CD4-positive, alpha-beta T cell (primary cell): ENCODE data around the gene TTC9. TPM values are rescaled to one million over a fixed set of nuclear protein-coding genes. Genes with fewer than 3 reads are reported as not detected.

Source experiments
- ATAC-seq: fragments of 200-7000 bp; cut with Tn5 transposase; one replicate; pipeline ENCODE4 v1.10.0; 2022; ENCODE audit warnings: mild to moderate bottlenecking; ENCODE audit not compliant: poor library complexity
- CTCF ChIA-PET: fragments of 350-600 bp; sonication (Branson Sonifier 250); formaldehyde crosslinking; loops from one replicate; lab custom pipeline; 2021; ENCODE audit warnings: antibody characterized with exemption, inconsistent platforms; lab: Charles Lee
- POLR2A ChIA-PET: fragments of 350-600 bp; sonication (Branson Sonifier 250); formaldehyde crosslinking; loops from one replicate; lab custom pipeline; 2021; ENCODE audit warnings: antibody characterized with exemption, inconsistent platforms; lab: Charles Lee
- DNase-seq, 14 experiments: peaks; one replicate each; pipeline ENCODE4 v3.0.0-alpha.2; 2013 to 2020; ENCODE audit warnings: mixed read lengths in 2 of 14
- H3K27ac ChIP-seq, 2 donors: one replicate each; pipeline versions ENCODE4 v1.5.1 to v1.7.0; 2013; ENCODE audit warnings: low read length in 2 of 2, low read depth in 1 of 2, mild to moderate bottlenecking in 1 of 2
- H3K27me3 ChIP-seq, 2 experiments: 1 replicate in 1 of 2; 2 replicates in 1 of 2; pipeline versions ENCODE4 v1.6.1 to v1.7.0; 2013; ENCODE audit warnings: low read length in 2 of 2, control low read depth in 1 of 2, mild to moderate bottlenecking in 1 of 2, moderate library complexity in 1 of 2; ENCODE audit not compliant: insufficient read depth in 2 of 2, control insufficient read depth in 1 of 2
- H3K36me3 ChIP-seq: one replicate; pipeline ENCODE4 v1.6.1; 2013; ENCODE audit warnings: low read length, control low read depth; ENCODE audit not compliant: insufficient read depth
- H3K4me1 ChIP-seq: one replicate; pipeline ENCODE4 v1.6.1; 2013; ENCODE audit warnings: low read length, control low read depth; ENCODE audit not compliant: insufficient read depth
- H3K4me3 ChIP-seq: one replicate; pipeline ENCODE4 v1.5.1; 2013; ENCODE audit warnings: mild to moderate bottlenecking, low read length, moderate library complexity
- H3K9me3 ChIP-seq, 2 experiments: 1 replicate in 1 of 2; 2 replicates in 1 of 2; pipeline versions ENCODE4 v1.6.1 to v1.7.0; 2013; ENCODE audit warnings: low read length in 2 of 2, mild to moderate bottlenecking in 2 of 2, control low read depth in 1 of 2, moderate library complexity in 1 of 2; ENCODE audit not compliant: control insufficient read depth in 1 of 2, insufficient read depth in 1 of 2
- H3K27ac Mint-ChIP-seq: one replicate; pipeline ENCODE4 v1.8.0; 2020; ENCODE audit warnings: mixed read lengths
- H3K27me3 Mint-ChIP-seq: one replicate; pipeline ENCODE4 v1.8.0; 2021; ENCODE audit warnings: mixed read lengths
- H3K36me3 Mint-ChIP-seq: one replicate; pipeline ENCODE4 v1.8.0; 2021; ENCODE audit warnings: low read depth, mixed read lengths
- H3K4me1 Mint-ChIP-seq: one replicate; pipeline ENCODE4 v1.8.0; 2021; ENCODE audit warnings: low read depth, mixed read lengths
- H3K4me3 Mint-ChIP-seq: one replicate; pipeline ENCODE4 v1.8.0; 2020; ENCODE audit warnings: mild to moderate bottlenecking, mixed read lengths
- H3K9me3 Mint-ChIP-seq: one replicate; pipeline ENCODE4 v1.8.0; 2020; ENCODE audit warnings: mixed read lengths
- CTCF ChIP-seq: fragments of 200-600 bp; IDR thresholded peaks from one replicate; pipeline ENCODE4 v1.8.0; 2022; ENCODE audit warnings: antibody characterized with exemption, mild to moderate bottlenecking
- intact Hi-C, 2 experiments: fragments of 100-400 bp; cut with DNase I in 1 of 2; cut with micrococcal nuclease in 1 of 2; formaldehyde crosslinking; loops; one replicate each; pipeline versions ENCODE4 v1.15.1 to v1.9.0; 2023 to 2025; cut with DNase I, micrococcal nuclease
- total RNA-seq, 174 experiments: library from RNA in 2 of 174; stranded (reverse) in 2 of 174; gene quantifications; one replicate each; pipeline ENCODE4 v1.2.3 and lab custom pipeline; 2021 to 2026

The TTC9 gene
- total RNA-seq, 2 experiments from 2014 or later, result 6.8 to 7.0 TPM

GRCh38 chr14:70685474-70686197 lies 43.9 kb downstream of the TTC9 start:
- Histone ChIP-seq H3K9me3 (no peaks in the 10 kb centered on the region), H3K27me3 (no peaks in the 10 kb centered on the region), H3K27ac (no peak overlapping the region), H3K4me1 (no peaks in the 10 kb centered on the region), H3K4me3 (no peak overlapping the region), H3K36me3 (no peaks in the 10 kb centered on the region)
- no peaks in the 10 kb centered on the region for H3K36me3 Mint-ChIP-seq
- ATAC-seq (no peak), DNase-seq (no peak)
- no peaks in the 10 kb centered on the region for H3K9me3 Mint-ChIP-seq
- no peak overlapping the region for H3K4me3 Mint-ChIP-seq
- no peak overlapping the region for H3K27ac Mint-ChIP-seq
- no peaks in the 10 kb centered on the region for H3K4me1 Mint-ChIP-seq
- ChIA-PET CTCF (no interaction called here), POLR2A (no interaction called here)
- no peaks in the 10 kb centered on the region for H3K27me3 Mint-ChIP-seq
- TF ChIP-seq CTCF, result no peak
- intact Hi-C loops, result no loop called here

- ATAC-seq, result no peak
- Histone ChIP-seq H3K27ac (no peak overlapping the region), H3K36me3 (no peaks in the 10 kb centered on the region), H3K27me3 (no peaks in the 10 kb centered on the region), H3K4me1 (no peaks in the 10 kb centered on the region), H3K9me3 (no peaks in the 10 kb centered on the region), H3K4me3 (no peak overlapping the region)
- no peaks in the 10 kb centered on the region for H3K9me3 Mint-ChIP-seq
- H3K36me3 Mint-ChIP-seq, result no peaks in the 10 kb centered on the region
- no peaks in the 10 kb centered on the region for H3K4me1 Mint-ChIP-seq
- H3K27me3 Mint-ChIP-seq, result no peaks in the 10 kb centered on the region
- ChIA-PET CTCF (no interaction called here), POLR2A (no interaction called here)
- H3K27ac Mint-ChIP-seq, result no peak overlapping the region
- intact Hi-C loops, result no loop called here
- H3K4me3 Mint-ChIP-seq, result no peak overlapping the region
- TF ChIP-seq CTCF, result no peak
- DNase-seq, result peak in 2 of 14 experiments; percentile 52 to 61
Measured at GRCh38 chr14:70692210-70692609, 50.5 kb downstream of the TTC9 start.

GRCh38 chr14:70696026-70696425 lies 54.3 kb downstream of the TTC9 start:
- no peak for ATAC-seq
- Histone ChIP-seq H3K4me3 (no peak overlapping the region), H3K4me1 (no peaks in the 10 kb centered on the region), H3K36me3 (no peaks in the 10 kb centered on the region), H3K27ac (no peak overlapping the region), H3K9me3 (no peaks in the 10 kb centered on the region), H3K27me3 (no peaks in the 10 kb centered on the region)
- Mint-ChIP-seq H3K27me3 (no peaks in the 10 kb centered on the region), H3K4me1 (no peaks in the 10 kb centered on the region), H3K27ac (no peak overlapping the region), H3K4me3 (no peak overlapping the region), H3K9me3 (no peaks in the 10 kb centered on the region), H3K36me3 (no peaks in the 10 kb centered on the region)
- TF ChIP-seq CTCF, result no peak
- intact Hi-C loops, result no loop called here
- DNase-seq, result no peak
- ChIA-PET CTCF (no interaction called here), POLR2A (no interaction called here)
